ENCODE results near the gene PARD3B. TPM values are rescaled to one million over a fixed set of nuclear protein-coding genes. Genes with fewer than 3 reads are reported as not detected.

Gene PARD3B
- total and polyA plus RNA-seq, 2 of the 4 experiments (the other 2 are of a cell fraction), result 3.3 to 15.6 TPM

DNA sequence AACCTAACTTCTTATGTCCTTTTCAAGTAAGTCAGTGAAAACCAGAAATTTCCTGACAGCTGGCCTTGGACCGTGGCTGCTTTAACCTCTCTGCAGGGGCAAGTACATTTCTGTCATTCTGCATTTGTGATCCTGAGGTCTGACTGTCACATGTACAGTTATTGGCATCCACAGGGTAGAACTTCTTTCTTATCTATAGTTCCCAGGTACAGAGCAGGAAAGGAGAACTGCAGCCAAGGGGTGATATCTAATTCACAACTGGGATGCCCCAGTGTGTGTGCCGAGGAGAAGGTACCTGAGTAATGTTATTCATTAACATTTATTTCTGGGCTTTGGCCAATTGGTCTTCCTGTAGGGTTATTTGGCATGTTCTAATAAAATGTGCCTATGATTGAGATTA lies 468.9 kb downstream of the PARD3B start:
- intact Hi-C loops (cut with micrococcal nuclease), result no loop called here
- no peak overlapping the region for H3K4me2 ChIP-seq (ENCODE audit: low read depth, low read length)
- ATAC-seq (ENCODE audit: low read depth) (no peak), DNase-seq (no peak)
- H2AK9ac ChIP-seq (replicated peaks; ENCODE audit: low read depth, low read length, poor library complexity), result no peak overlapping the region
- in situ Hi-C loops (cut with MboI; ENCODE audit: low sequenced_read_pairs), result no loop called here
- dilution Hi-C loops (cut with HindIII; ENCODE audit: low sequenced_read_pairs, unreplicated experiment), result no loop called here
- H3K9me3 ChIP-seq (ENCODE audit: control insufficient read depth, insufficient read depth, low read length), result no peaks in the 10 kb centered on the region
- H2BK20ac ChIP-seq (ENCODE audit: low read depth, low read length), result no peak overlapping the region
- peaks cover 3% of the 10 kb centered on the region; the same call in 1 of the 2 replicates for H3K9me1 ChIP-seq (ENCODE audit: insufficient read depth, low read length)
- peaks cover 8 to 12% of the 10 kb centered on the region in 2 experiments; a peak in 3 of 4 replicates for H3K79me1 ChIP-seq (ENCODE audit: low read depth in 1 of 2, low read length in 2 of 2)
- H3K27ac ChIP-seq (ENCODE audit: insufficient read depth, low read length), result no peak overlapping the region
- no peaks in the 10 kb centered on the region for H3K27me3 ChIP-seq (ENCODE audit: control insufficient read depth, insufficient read depth, low read length)
- H2BK15ac ChIP-seq (ENCODE audit: low read depth, low read length), result no peak overlapping the region
- H3K4me3 ChIP-seq (ENCODE audit: insufficient read depth, low read depth, low read length), result no peak overlapping the region
- H4K91ac ChIP-seq (ENCODE audit: insufficient read depth, low read depth, low read length), result no peak overlapping the region
- H4K20me1 ChIP-seq (ENCODE audit: insufficient read depth, low read length), result no peaks in the 10 kb centered on the region
- no peak overlapping the region for H3K56ac ChIP-seq (ENCODE audit: extremely low read depth, insufficient read depth, low read length)
- H3K4ac ChIP-seq (ENCODE audit: low read depth, low read length), result no peak overlapping the region
- H2AFZ ChIP-seq (replicated peaks; ENCODE audit: low read length, poor library complexity), result no peak overlapping the region
- H3K23ac ChIP-seq (ENCODE audit: low read depth, low read length), result no peak overlapping the region
- ChIA-PET POLR2A (ENCODE audit: unreplicated experiment) (no interaction called here), CTCF (no interaction called here)
- H3K4me1 ChIP-seq (ENCODE audit: control insufficient read depth, insufficient read depth, low read length), result no peaks in the 10 kb centered on the region
- no peak overlapping the region for H4K8ac ChIP-seq (ENCODE audit: low read depth in 2 of 2, low read length in 2 of 2)
- H2BK5ac ChIP-seq (ENCODE audit: low read depth, low read length, poor library complexity, severe bottlenecking), result no peak overlapping the region
- no CpG with 5 or more reads among the region's 2 CpGs for WGBS, 2 experiments (ENCODE audit: extremely low coverage in 2 of 2, insufficient read length in 1 of 2)
- no peak overlapping the region for H3K14ac ChIP-seq (replicated peaks; ENCODE audit: low read depth, low read length)
- H3K18ac ChIP-seq (ENCODE audit: low read depth, low read length), result no peak overlapping the region
- no peak overlapping the region for H2AK5ac ChIP-seq (ENCODE audit: low read depth, low read length)
- no peaks in the 10 kb centered on the region for H3K36me3 ChIP-seq (ENCODE audit: control insufficient read depth, insufficient read depth, low read length)
- H2BK120ac ChIP-seq (ENCODE audit: low read depth, low read length), result no peak overlapping the region
- TF ChIP-seq MXI1 (IDR thresholded peaks at IDR 0.05; ENCODE audit: borderline replicate concordance, low read depth, low read length) (no peak), RCOR1 (IDR thresholded peaks at IDR 0.05; ENCODE audit: insufficient replicate concordance, low read length) (no peak), BHLHE40 (IDR thresholded peaks at IDR 0.05; ENCODE audit: low read depth, low read length) (no peak), RFX5 (IDR thresholded peaks at IDR 0.05; ENCODE audit: low read depth, low read length) (no peak), CEBPB (IDR thresholded peaks at IDR 0.05; ENCODE audit: low read depth, low read length) (no peak), MAFK (IDR thresholded peaks at IDR 0.05; ENCODE audit: low read depth, low read length) (no peak)
- TF ChIP-seq, protein P1, sequence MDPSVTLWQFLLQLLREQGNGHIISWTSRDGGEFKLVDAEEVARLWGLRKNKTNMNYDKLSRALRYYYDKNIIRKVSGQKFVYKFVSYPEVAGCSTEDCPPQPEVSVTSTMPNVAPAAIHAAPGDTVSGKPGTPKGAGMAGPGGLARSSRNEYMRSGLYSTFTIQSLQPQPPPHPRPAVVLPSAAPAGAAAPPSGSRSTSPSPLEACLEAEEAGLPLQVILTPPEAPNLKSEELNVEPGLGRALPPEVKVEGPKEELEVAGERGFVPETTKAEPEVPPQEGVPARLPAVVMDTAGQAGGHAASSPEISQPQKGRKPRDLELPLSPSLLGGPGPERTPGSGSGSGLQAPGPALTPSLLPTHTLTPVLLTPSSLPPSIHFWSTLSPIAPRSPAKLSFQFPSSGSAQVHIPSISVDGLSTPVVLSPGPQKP (IDR thresholded peaks at IDR 0.05; ENCODE audit: borderline replicate concordance, low read depth, low read length), result no peak
- BruUV-seq (replicated peaks), result no TSS peak
- no peak overlapping the region for H4K5ac ChIP-seq (ENCODE audit: low read depth, low read length)
- no peak overlapping the region for H3K9ac ChIP-seq (ENCODE audit: low read depth, low read length)
